CD8-positive, alpha-beta memory T cell (primary cell): ENCODE results near the gene ERC2. TPM values are rescaled to one million over a fixed set of nuclear protein-coding genes. Genes with fewer than 3 reads are reported as not detected.

Experiments
- CTCF ChIA-PET: fragments of 350-600 bp; sonication (Branson Sonifier 250); formaldehyde crosslinking; loops from one replicate; lab custom pipeline; 2021; ENCODE audit warnings: antibody characterized with exemption; lab: Charles Lee
- POLR2A ChIA-PET: fragments of 350-600 bp; sonication (Branson Sonifier 250); formaldehyde crosslinking; loops from one replicate; lab custom pipeline; 2021; ENCODE audit warnings: antibody characterized with exemption; lab: Charles Lee
- DNase-seq, 5 donors: peaks; one replicate each; pipeline versions ENCODE4 v3.0.0 to v3.0.0-alpha.2; 2020 to 2022; ENCODE audit warnings: mixed read lengths in 1 of 5
- H3K27ac ChIP-seq: one replicate; pipeline ENCODE4 v1.7.0; 2013; ENCODE audit warnings: low read depth, mild to moderate bottlenecking, low read length, moderate library complexity
- H3K27me3 ChIP-seq: 2 replicates; pipeline ENCODE4 v1.7.0; 2013; ENCODE audit warnings: low read length, mild to moderate bottlenecking; ENCODE audit not compliant: insufficient read depth, poor library complexity, severe bottlenecking
- H3K36me3 ChIP-seq: 2 replicates; pipeline ENCODE4 v1.7.0; 2013; ENCODE audit warnings: mild to moderate bottlenecking, low read length, moderate library complexity; ENCODE audit not compliant: insufficient read depth
- H3K4me1 ChIP-seq: 2 replicates; pipeline ENCODE4 v1.7.0; 2013; ENCODE audit warnings: mild to moderate bottlenecking, low read length, moderate library complexity; ENCODE audit not compliant: insufficient read depth
- H3K4me3 ChIP-seq: 2 replicates; pipeline ENCODE4 v1.7.0; 2013; ENCODE audit warnings: mild to moderate bottlenecking, low read length
- H3K9me3 ChIP-seq: 2 replicates; pipeline ENCODE4 v1.7.0; 2013; ENCODE audit warnings: mild to moderate bottlenecking, low read length
- H3K27ac Mint-ChIP-seq, 8 donors: one replicate each; pipeline ENCODE4 v1.8.0; 2020 to 2021; ENCODE audit warnings: mixed read lengths in 8 of 8, mild to moderate bottlenecking in 6 of 8, inconsistent platforms in 3 of 8, moderate library complexity in 3 of 8
- H3K27me3 Mint-ChIP-seq, 2 donors: one replicate each; pipeline ENCODE4 v1.8.0; 2020 to 2021; ENCODE audit warnings: mixed read lengths in 2 of 2, mild to moderate bottlenecking in 1 of 2, moderate library complexity in 1 of 2
- H3K36me3 Mint-ChIP-seq, 3 donors: one replicate each; pipeline ENCODE4 v1.8.0; 2020 to 2021; ENCODE audit warnings: mixed read lengths in 3 of 3, inconsistent platforms in 1 of 3, mild to moderate bottlenecking in 1 of 3
- H3K4me1 Mint-ChIP-seq, 3 donors: one replicate each; pipeline ENCODE4 v1.8.0; 2020 to 2021; ENCODE audit warnings: mixed read lengths in 3 of 3, inconsistent platforms in 1 of 3, mild to moderate bottlenecking in 1 of 3
- H3K4me3 Mint-ChIP-seq, 7 donors: one replicate each; pipeline ENCODE4 v1.8.0; 2020 to 2021; ENCODE audit warnings: mixed read lengths in 7 of 7, mild to moderate bottlenecking in 6 of 7, moderate library complexity in 4 of 7, inconsistent platforms in 2 of 7
- H3K9me3 Mint-ChIP-seq, 5 donors: one replicate each; pipeline ENCODE4 v1.8.0; 2020 to 2022; ENCODE audit warnings: mixed read lengths in 5 of 5, mild to moderate bottlenecking in 3 of 5, moderate library complexity in 2 of 5, inconsistent platforms in 1 of 5
- polyA plus RNA-seq: library from polyadenylated mRNA; unstranded; fragments of 300-500 nt; fragmentation: Illumina TruSeq; gene quantifications from one replicate; pipeline ENCODE4 v1.2.3, GENCODE V29; 2021
- total RNA-seq, 2 experiments: library from RNA; stranded (reverse); gene quantifications; one replicate each; pipeline ENCODE4 v1.2.3, GENCODE V29; 2021

The ERC2 gene
- total and polyA plus RNA-seq, 3 experiments from 2014 or later, result not detected

DNA sequence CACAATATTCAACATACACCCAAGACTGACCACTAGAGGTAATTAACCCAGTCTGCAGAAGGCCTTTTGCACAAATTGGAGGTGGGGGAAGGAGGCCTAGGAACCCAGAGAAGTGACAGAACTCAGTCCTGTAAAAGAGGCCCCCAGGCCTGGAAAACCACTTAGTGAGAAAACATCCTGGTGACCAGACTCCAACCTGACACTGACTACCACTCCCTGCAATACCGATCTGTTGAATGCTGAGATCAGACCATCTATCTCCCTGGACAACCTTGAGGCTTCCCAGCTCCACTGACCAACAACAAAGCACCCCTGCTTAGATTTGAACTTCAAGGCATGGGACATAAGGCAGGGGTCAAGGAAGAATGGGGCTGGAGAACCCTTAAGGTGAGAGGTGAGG, 719.2 kb downstream of the ERC2 start:
- H3K27me3 ChIP-seq, result no peaks in the 10 kb centered on the region
- no peak overlapping the region for H3K27ac ChIP-seq
- ChIA-PET CTCF (no interaction called here), POLR2A (no interaction called here)
- no peaks in the 10 kb centered on the region for H3K4me1 ChIP-seq
- no peaks in the 10 kb centered on the region for H3K36me3 Mint-ChIP-seq
- H3K9me3 Mint-ChIP-seq, result peaks cover 0 to 3% (median 2%) of the 10 kb centered on the region in 5 donors
- H3K27ac Mint-ChIP-seq, result no peak overlapping the region
- no peak overlapping the region for H3K4me3 Mint-ChIP-seq
- no peaks in the 10 kb centered on the region for H3K4me1 Mint-ChIP-seq
- H3K36me3 ChIP-seq, result no peaks in the 10 kb centered on the region
- no peaks in the 10 kb centered on the region for H3K9me3 ChIP-seq
- peaks cover 0 to 3% of the 10 kb centered on the region in 2 donors for H3K27me3 Mint-ChIP-seq
- H3K4me3 ChIP-seq, result no peak overlapping the region
- no peak for DNase-seq

DNA sequence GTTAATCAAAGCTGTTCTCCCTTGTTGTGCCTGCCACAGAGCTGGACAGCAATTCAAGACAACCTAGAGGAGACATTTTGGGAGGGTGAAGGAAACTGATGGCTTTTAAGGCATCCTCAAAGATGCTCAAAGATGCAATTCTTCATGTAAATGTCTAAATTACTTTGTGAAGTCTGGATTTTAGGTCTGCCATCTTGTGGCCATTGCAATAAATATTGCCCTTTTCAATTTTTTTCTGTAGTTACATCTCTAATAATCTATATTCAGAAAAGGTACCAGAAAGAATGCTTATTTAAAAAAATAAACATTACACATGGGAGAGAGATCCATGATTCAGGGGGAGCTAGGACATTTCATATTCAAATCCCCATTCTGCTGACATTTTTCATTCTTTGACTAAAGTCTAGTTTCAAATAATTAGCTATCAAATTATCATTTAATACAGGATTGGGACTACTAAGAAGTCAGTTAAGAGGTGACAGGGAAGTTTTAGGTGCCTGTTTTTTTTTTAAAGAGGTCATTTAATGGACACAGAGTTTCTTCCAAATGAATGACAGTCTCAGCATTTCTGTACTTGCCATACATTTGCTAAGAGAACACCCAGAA, 721.4 kb downstream of the ERC2 start:
- Mint-ChIP-seq H3K4me3 (no peak overlapping the region), H3K27ac (no peak overlapping the region), H3K9me3 (peaks cover 0 to 2% (median 2%) of the 10 kb centered on the region in 5 donors), H3K4me1 (no peaks in the 10 kb centered on the region), H3K27me3 (peaks cover 0 to 3% of the 10 kb centered on the region in 2 donors), H3K36me3 (no peaks in the 10 kb centered on the region)
- DNase-seq, result no peak
- CTCF ChIA-PET, result no interaction called here
- Histone ChIP-seq H3K9me3 (no peaks in the 10 kb centered on the region), H3K36me3 (no peaks in the 10 kb centered on the region), H3K4me3 (no peak overlapping the region), H3K27ac (no peak overlapping the region), H3K27me3 (no peaks in the 10 kb centered on the region), H3K4me1 (no peaks in the 10 kb centered on the region)
- POLR2A ChIA-PET, result no interaction called here

GRCh38 chr3:55742832-55743136, 725.5 kb downstream of the ERC2 start:
- no peak overlapping the region for H3K4me3 Mint-ChIP-seq
- H3K27me3 Mint-ChIP-seq, result peaks cover 0 to 3% of the 10 kb centered on the region in 2 donors
- no peak overlapping the region for H3K27ac Mint-ChIP-seq
- Histone ChIP-seq H3K9me3 (no peaks in the 10 kb centered on the region), H3K27me3 (no peaks in the 10 kb centered on the region), H3K36me3 (no peaks in the 10 kb centered on the region), H3K27ac (no peak overlapping the region), H3K4me3 (no peak overlapping the region), H3K4me1 (no peaks in the 10 kb centered on the region)
- no peaks in the 10 kb centered on the region for H3K36me3 Mint-ChIP-seq
- ChIA-PET CTCF (no interaction called here), POLR2A (no interaction called here)
- DNase-seq, result no peak
- peaks cover 0 to 5% (median 2%) of the 10 kb centered on the region in 5 donors for H3K9me3 Mint-ChIP-seq
- H3K4me1 Mint-ChIP-seq, result no peaks in the 10 kb centered on the region

- Mint-ChIP-seq H3K27me3 (peaks cover 0 to 3% of the 10 kb centered on the region in 2 donors), H3K4me3 (no peak overlapping the region), H3K36me3 (no peaks in the 10 kb centered on the region), H3K4me1 (no peaks in the 10 kb centered on the region), H3K27ac (no peak overlapping the region), H3K9me3 (peaks cover 0 to 5% (median 2%) of the 10 kb centered on the region in 5 donors)
- Histone ChIP-seq H3K9me3 (no peaks in the 10 kb centered on the region), H3K27me3 (no peaks in the 10 kb centered on the region), H3K4me1 (no peaks in the 10 kb centered on the region), H3K27ac (no peak overlapping the region), H3K36me3 (no peaks in the 10 kb centered on the region), H3K4me3 (no peak overlapping the region)
- CTCF ChIA-PET, result no interaction called here
- POLR2A ChIA-PET, result no interaction called here
- DNase-seq, result no peak
Observed at GRCh38 chr3:55742022-55742831, 726.0 kb downstream of the ERC2 start.

DNA sequence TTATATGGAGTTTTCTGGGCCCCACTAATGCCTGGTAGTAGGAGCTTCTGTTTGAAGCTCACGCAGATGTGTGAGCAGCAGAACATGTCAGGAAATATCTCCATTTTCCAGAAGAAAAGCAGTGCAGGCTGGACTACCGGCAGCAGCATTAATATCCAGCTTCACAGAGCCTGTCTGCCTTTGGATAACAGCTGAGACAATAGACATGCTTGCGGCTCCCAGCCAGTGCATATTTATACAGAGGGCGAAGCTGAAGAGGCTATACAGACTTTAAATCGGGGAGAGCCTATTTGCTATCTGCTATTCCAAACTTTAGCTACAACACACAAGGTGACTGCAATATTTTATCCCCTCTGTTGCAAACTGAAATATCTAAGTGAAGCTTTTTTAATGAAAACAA, 731.1 kb downstream of the ERC2 start:
- Histone ChIP-seq H3K9me3 (no peaks in the 10 kb centered on the region), H3K4me1 (no peaks in the 10 kb centered on the region), H3K27me3 (no peaks in the 10 kb centered on the region), H3K27ac (no peak overlapping the region), H3K36me3 (no peaks in the 10 kb centered on the region), H3K4me3 (no peak overlapping the region)
- H3K4me3 Mint-ChIP-seq, result no peak overlapping the region
- no peaks in the 10 kb centered on the region for H3K4me1 Mint-ChIP-seq
- H3K9me3 Mint-ChIP-seq, result peaks cover 0 to 9% (median 4%) of the 10 kb centered on the region in 5 donors
- DNase-seq, result no peak
- ChIA-PET POLR2A (no interaction called here), CTCF (no interaction called here)
- no peaks in the 10 kb centered on the region for H3K36me3 Mint-ChIP-seq
- H3K27ac Mint-ChIP-seq, result no peak overlapping the region
- no peaks in the 10 kb centered on the region for H3K27me3 Mint-ChIP-seq

GRCh38 chr3:55735976-55736375, 732.3 kb downstream of the ERC2 start:
- ChIA-PET POLR2A (no interaction called here), CTCF (no interaction called here)
- no peaks in the 10 kb centered on the region for H3K4me1 Mint-ChIP-seq
- Histone ChIP-seq H3K27me3 (no peaks in the 10 kb centered on the region), H3K36me3 (no peaks in the 10 kb centered on the region), H3K9me3 (no peaks in the 10 kb centered on the region), H3K27ac (no peak overlapping the region), H3K4me3 (no peak overlapping the region), H3K4me1 (no peaks in the 10 kb centered on the region)
- H3K36me3 Mint-ChIP-seq, result no peaks in the 10 kb centered on the region
- H3K27me3 Mint-ChIP-seq, result no peaks in the 10 kb centered on the region
- no peak for DNase-seq
- H3K27ac Mint-ChIP-seq, result no peak overlapping the region
- H3K9me3 Mint-ChIP-seq, result peaks cover 0 to 9% (median 0%) of the 10 kb centered on the region in 5 donors
- no peak overlapping the region for H3K4me3 Mint-ChIP-seq

GRCh38 chr3:55731741-55732140, 736.5 kb downstream of the ERC2 start:
- H3K27me3 Mint-ChIP-seq, result no peaks in the 10 kb centered on the region
- ChIA-PET CTCF (no interaction called here), POLR2A (no interaction called here)
- no peaks in the 10 kb centered on the region for H3K4me1 Mint-ChIP-seq
- no peaks in the 10 kb centered on the region for H3K36me3 Mint-ChIP-seq
- H3K4me3 Mint-ChIP-seq, result no peak overlapping the region
- Histone ChIP-seq H3K36me3 (no peaks in the 10 kb centered on the region), H3K4me1 (no peaks in the 10 kb centered on the region), H3K9me3 (no peaks in the 10 kb centered on the region), H3K27me3 (no peaks in the 10 kb centered on the region), H3K27ac (no peak overlapping the region), H3K4me3 (no peak overlapping the region)
- H3K9me3 Mint-ChIP-seq, result peaks cover 0 to 9% (median 2%) of the 10 kb centered on the region in 5 donors
- DNase-seq, result no peak
- no peak overlapping the region for H3K27ac Mint-ChIP-seq

DNA sequence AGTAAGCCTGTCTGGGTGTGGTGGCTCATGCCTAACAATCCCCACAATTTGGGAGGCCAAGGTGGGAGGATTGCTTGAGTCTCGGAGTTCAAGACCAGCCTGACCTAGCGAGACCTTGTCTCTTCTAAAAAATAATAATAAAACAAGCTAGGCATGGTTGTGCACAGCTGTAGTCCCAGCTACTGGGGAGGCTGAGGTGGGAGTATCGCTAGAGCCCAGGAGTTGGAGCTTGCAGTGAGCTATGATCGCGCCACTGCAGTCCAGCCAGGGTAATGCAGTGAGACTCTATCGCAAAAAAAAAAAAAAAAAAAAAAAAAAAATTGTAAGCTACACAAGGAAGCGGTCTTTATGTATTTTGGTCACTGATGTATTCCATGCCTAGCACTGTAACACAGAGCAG, 738.7 kb downstream of the ERC2 start:
- H3K4me3 Mint-ChIP-seq, result no peak overlapping the region
- H3K36me3 Mint-ChIP-seq, result no peaks in the 10 kb centered on the region
- H3K9me3 Mint-ChIP-seq, result peaks cover 0 to 5% (median 0%) of the 10 kb centered on the region in 5 donors
- no peaks in the 10 kb centered on the region for H3K9me3 ChIP-seq
- ChIA-PET CTCF (no interaction called here), POLR2A (no interaction called here)
- no peaks in the 10 kb centered on the region for H3K36me3 ChIP-seq
- H3K27me3 ChIP-seq, result no peaks in the 10 kb centered on the region
- H3K27ac Mint-ChIP-seq, result no peak overlapping the region
- H3K4me1 Mint-ChIP-seq, result no peaks in the 10 kb centered on the region
- H3K4me1 ChIP-seq, result no peaks in the 10 kb centered on the region
- H3K27me3 Mint-ChIP-seq, result no peaks in the 10 kb centered on the region
- DNase-seq, result no peak
- no peak overlapping the region for H3K27ac ChIP-seq
- no peak overlapping the region for H3K4me3 ChIP-seq
